ENCODE data around the gene HUWE1.

DNA sequence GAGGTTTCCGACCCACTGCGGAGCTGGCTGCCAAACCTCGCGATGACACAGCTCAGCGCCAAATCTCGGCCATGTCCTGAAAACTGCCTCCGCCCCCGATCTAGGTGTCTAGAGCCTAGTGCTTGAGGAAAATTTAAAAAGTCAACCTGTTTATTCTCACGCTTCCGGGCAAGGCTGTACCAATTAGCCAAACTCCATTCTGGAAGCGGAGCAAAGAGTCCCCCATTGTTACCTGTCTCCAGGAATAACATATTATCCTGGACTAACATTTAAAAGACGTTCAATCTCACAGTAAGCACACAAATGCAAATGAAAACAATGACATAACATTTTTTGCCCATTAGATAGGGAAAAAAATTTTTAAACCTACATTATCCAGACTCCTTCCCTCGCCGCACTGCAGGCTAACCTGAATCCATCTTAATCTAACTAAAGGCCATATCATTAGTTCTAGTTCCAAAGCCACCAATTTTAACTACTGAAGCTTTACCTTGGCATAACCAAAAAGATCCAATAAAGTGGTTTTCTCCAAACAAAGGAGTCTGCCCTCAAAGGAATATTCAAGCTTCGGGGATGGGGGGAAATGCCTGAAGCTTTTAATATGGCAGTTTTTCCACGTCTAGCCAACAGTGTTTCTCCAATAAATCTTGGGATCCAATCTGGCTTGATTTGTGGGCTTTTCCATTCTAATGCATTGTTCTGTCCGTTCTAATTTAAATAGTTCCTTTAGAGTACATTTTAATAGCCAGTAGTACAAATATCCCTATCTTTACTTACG, 1.9 kb downstream of the HUWE1 start:
- no peak for TF ChIP-seq CTCF (IDR thresholded peaks at IDR 0.05)
- TF ChIP-seq POLR2AphosphoS5 (IDR thresholded peaks at IDR 0.05; ENCODE audit: insufficient read depth in 1 of 2, low read depth in 1 of 2): no peak
- no peak for TF ChIP-seq POLR2A (IDR thresholded peaks at IDR 0.05)
